Hippocampal formation (tissue), 2 donors: Measurements from ENCODE around the gene ABTB1.
"Not testable (repeated sequence)": the region's sequence is repeated elsewhere in the genome, so short reads cannot be mapped to it uniquely, and the experiment has no call there.

Experiments
- DNase-seq, 2 donors: peaks; one replicate each; lab custom pipeline; 2025; lab: John Stamatoyannopoulos, UW

Gene ABTB1

DNA sequence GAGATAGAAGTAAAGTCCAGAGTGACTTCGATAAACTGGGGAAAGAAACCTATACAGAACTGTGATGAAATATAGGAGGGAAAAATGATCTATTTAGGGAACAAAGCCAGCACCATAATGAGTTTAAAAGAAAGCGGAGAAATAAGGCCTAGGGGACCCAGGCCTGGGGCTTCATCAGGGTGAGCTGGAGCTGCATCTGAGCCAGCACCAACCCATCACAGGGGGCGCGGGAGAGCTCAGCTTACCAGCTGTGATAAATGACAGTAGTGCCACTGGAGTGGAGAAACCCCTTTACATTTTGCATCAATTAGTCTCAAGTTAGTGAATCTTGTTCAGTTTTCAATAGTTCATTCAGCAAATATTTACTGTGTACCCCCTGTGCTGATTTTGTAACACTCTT, 22.5 kb upstream of the ABTB1 start:
- no peak for DNase-seq

DNA sequence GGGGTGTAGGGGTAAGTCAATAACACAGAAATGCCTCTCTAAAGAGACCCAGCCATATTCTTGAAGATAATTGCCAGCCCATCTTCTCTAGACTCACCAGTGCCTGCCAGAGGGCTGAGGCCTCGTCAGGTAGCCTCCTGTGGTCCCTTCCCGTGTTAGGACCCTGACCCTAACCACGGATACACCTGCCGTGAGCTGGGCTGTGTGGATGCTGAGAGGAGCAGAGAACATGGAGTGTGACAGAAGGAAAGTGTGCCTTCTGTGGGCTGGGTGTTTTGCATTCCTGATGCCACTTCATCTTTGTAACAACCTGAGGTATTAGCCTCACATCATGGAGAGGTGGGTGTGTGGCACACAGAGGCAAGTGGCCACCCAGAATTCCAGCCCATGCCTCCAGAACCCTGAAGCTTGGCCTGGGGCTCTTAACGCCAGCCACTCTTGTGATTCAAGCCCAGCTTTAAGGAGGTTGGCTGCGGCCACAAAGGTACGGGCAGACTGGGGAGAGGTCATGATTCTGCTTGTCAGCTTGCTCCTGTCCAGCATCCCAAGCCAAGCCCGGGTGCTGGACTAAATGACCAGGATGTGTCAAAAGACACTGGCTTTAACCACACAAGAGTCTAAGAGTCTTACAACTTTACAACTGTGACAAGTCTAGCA, 21.1 kb upstream of the ABTB1 start:
- no peak for DNase-seq

DNA sequence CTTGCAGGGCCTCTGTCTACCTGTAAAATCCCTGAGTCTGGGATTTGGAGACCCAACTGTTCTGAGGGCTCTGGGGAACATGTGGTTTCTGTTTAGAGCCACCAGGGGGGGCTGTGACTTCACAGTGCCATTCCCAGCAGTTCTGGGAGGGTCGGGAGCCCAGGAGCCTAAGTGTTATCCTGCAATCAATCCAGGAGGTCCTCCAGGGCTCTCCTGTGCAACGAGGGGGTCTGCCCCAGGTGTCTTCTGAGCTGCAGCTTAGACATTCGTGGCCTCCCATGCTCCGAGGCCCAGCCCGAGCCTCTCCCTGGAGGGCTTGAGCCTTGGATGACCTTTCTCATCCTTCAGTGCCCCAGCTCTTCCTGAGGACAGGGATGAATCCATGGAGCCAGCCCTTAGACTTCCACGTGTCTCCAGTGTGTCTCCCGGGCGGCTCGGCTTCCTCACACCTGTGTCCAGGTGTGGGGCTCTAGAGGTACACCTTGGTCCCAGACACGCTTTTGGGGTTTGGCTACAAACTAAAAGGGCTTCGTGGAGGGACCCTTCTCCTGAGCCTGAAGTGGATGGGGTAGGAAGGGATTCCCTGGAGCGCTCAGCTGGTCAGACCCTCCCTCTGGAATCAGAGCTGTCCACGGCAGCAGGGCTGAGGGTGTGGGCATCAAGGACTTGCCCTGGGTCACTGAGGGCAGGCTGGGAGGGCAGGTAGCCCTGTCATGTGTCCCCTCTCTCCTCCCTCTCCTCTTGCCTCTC, 20.3 kb upstream of the ABTB1 start:
- DNase-seq: peak in 1 of 2 donors; percentile 6

DNA sequence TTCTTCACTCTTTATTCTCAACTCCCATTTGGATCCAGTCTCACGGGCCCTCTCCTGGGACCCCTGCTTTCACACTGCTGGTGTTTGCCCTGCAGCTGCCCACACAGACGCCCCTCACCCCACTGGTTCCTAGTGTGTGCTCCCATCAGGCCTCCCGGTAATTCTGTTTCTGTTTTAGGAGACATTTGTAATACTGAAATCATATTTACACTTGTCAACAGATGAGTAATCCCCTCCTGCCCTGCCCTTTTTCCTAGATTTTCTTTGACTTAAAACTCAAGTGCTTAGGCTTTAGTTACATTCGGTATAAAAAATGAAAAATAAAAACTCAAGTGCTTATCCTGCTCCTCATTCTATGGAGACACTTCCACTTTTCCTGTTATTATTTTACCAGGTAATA, 18.4 kb upstream of the ABTB1 start:
- DNase-seq: no peak

DNA sequence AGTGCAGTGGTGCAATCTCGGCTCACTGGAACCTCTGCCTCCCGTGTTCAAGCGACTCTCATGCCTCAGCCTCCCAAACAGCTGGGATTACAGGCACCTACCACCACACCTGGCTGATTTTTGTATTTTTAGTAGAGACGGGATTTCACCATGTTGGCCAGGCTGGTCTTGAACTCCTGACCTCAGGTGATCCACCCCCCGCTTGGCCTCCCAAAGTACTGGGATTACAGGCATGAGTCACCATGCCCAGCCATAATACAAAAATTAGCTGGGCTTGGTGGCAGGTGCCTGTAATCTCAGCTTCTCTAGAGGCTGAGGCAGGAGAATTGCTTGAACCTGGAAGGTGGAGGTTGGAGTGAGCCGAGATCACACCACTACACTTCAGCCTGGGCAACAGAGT, 17.8 kb upstream of the ABTB1 start:
- DNase-seq: not testable (repeated sequence)

DNA sequence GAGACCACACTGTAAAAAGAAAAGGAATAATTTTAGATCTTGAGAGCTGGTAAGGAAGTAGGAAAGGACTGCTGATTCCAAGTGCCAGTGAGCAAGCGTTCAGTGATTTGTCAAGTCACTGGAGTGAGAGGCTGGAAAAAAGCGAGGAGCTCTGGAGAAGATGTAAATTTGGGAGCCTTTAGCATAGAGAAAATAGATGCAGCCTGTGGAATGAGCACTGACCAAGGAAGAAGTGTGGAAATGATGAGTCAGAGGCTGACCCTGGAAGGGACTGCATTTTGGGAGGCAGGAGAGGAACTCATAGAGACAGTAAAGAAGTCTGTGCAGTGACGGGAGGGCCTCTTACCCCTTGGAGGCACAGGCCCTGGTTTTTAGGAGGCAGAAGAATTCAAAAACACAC, 17.1 kb upstream of the ABTB1 start:
- DNase-seq: no peak

DNA sequence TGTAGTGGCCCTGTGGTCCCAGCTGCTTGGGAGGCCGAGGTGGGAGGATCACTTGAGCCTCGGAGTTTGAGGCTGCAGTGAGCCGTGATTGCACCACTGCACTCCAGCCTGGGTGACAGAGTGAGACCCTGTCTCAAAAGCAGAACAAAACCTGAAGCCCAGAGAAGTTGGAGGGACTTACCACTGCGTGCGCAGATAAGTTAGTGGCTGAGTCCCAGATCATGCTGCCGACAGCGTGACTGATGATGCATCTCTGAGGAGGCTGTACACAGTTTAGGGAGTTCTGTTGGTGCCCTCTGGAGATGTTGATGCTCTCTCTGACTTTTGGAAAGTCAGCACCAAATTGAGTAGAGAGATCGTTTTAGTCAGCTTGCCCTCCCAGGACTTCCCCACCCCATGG, 15.8 kb upstream of the ABTB1 start:
- DNase-seq: no peak

DNA sequence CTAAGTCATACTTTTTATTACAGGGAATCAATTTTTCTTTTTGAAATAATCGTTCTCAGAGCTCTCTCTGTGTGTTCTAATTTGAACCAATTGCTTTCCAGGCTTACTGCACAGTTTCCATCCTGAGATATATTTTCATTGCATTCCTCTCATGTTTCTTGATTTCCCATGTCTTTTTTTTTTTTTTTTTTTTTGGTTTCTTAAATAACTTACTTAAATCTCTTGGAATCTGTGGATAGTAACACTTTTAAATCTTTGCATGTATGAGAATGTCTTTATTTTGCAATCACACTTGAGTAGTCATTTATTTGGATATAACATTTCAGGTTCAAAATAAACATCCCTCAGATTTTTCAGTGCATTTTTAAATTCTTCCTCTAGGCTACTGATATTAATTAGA, 14.5 kb upstream of the ABTB1 start:
- DNase-seq: no peak

DNA sequence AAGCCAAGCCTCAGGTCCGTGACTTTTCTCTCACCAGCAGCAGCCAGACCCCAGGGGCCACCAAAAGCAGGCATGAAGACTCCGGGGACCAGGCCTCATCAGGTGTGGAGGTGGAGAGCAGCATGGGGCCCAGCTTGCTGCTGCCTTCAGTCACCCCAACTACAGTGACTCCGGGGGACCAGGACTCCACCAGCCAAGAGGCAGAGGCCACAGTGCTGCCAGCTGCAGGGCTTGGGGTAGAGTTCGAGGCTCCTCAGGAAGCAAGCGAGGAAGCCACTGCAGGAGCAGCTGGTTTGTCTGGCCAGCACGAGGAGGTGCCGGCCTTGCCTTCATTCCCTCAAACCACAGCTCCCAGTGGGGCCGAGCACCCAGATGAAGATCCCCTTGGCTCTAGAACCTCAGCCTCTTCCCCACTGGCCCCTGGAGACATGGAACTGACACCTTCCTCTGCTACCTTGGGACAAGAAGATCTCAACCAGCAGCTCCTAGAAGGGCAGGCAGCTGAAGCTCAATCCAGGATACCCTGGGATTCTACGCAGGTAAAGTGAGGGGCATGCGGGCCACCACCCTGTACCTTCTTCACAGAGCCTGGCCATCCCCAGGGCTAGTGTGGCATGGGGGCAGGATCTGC, 12.0 kb upstream of the ABTB1 start:
- no peak for DNase-seq

DNA sequence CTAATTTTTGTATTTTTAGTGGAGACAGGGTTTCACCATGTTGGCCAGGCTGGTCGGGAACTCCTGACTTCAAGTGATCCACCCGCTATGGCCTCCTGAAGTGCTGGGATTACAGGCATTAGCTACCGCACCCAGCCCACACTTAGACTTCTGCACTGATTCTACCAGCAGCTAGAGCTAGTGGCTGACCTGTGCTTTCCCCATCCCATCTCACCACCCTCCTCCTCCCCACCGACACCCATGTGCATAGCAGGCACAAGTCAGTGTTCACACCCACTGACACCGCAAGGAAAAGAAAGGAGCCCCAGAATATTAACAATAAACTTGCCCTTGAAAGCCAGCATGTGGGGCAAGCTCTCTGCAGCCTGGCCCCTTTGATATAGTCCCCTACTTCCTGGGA, 11.2 kb upstream of the ABTB1 start:
- DNase-seq: no peak

DNA sequence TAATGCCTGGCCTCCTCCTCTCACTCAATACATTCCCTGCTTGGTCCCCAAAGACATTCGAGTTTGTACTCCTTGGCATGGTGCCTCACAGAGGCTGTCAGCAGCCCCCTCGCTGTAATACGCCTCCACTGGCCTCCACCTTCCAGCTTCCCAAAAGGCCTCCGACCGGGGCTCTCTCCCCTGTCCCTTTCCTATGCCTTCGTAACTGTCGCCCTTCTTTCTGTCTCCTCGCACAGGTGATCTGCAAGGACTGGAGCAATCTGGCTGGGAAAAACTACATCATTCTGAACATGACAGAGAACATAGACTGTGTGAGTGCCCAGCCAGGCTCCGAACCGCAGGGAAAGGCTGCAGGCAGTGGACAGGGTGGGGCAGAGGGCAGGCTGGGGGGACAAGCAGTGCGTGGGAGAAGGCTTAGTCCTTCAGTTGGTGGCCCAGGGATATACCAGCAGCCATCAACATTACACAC, 10.7 kb upstream of the ABTB1 start:
- DNase-seq: no peak

DNA sequence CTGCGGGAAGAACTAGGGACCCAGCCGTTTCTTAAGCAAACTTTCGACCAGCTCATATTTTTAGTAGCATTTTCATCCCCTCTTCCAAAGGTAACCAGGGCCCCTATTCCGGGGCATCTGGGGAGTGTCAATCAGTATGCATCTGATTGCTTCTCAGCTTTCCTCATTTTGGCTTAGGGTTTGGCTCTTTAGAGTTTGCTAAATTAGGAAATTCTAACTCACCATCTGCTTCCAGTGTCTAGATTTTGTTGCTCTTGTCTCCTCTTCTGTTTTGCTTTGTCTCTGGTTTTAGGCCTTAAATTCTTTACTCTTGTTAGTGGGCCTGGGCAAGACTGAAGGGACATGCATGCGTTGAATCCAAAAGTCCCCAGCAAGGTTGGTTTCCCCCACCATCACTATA, 9.6 kb upstream of the ABTB1 start:
- peak in 1 of 2 donors; percentile 7 for DNase-seq

DNA sequence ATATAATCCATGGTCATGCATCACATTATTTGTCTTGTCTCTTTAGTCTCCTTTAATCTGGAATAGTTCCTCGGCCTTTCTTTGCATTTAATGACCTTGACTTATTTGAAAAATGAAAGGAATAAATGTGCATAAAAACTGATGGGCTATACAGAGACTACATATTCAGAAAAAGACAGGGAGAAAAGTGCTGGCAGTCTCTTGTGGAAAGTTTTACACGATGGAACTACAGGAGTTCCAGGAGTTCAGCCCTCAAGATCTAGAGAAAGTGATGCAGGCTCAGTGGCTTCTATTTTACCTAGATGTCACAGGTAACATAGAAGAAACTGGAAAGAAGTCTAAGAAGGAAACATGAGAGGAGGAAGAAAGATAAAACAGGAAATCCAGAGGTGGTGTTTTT, 7.6 kb upstream of the ABTB1 start:
- DNase-seq: no peak

DNA sequence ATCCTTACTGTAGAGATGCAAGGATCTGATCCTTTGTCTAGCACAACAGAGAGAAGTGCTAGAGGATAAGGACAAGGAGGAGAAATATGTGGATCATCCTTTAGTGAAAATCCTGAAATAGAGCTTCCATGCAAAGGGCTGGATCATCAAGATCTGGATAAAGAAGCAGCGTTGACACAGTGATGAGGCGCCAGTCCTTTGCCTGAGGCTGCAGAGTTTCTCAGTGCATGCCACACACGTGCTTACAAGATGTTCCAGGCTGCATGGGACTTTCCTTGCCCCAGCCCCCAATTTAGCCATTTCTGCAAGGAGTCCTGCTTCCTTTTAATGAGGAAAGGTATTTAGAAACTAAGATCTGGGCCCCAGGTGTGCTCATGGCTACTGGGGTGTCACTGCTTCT, 7.2 kb upstream of the ABTB1 start:
- DNase-seq: no peak

DNA sequence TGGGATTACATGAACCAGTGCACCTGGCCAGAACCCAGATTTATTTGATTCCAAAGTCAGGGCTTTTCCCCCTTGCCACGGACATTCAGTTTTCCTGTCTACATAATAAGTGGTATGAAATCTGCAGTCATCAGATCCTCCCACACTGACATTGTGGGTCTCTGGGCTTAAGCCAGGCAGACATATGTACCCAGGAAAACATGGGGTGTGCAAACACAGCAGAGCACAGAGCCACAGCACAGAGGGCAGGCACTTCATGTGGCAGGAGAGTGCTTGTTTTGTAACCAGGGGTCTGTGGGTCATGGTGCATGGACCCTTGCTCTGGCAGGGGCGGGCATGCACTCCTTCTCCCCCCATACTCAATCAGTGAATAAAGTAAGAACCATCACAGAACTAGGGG, 6.1 kb upstream of the ABTB1 start:
- DNase-seq: no peak

DNA sequence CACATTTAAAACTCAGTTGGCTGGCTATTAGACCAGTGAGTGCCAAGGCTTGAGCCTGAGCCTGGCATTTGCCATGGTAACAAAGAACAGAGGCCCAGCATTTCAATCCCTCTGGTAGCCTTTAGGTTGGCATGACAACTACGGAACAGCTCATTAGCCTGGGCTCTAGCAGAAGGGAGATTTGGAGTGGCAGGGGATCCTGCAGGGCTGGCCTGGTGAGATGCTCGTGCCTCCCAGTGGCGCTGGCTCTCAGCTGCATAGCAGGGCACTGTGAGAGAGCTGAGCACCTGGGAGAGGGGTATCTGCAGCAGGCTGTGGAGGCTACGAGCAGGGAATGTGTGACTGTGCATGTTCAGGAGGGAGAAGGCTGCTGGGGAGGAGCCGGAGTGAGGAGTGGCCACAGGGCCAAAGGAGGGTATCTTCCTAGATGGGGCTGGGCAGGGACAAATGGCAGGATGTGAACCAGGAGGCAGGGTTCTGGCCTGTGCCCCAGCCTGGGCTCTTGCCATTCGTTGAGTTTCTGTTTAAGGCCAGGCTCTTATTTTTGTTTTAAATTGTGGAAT, 5.6 kb upstream of the ABTB1 start:
- DNase-seq: peak; percentile 28 to 69

DNA sequence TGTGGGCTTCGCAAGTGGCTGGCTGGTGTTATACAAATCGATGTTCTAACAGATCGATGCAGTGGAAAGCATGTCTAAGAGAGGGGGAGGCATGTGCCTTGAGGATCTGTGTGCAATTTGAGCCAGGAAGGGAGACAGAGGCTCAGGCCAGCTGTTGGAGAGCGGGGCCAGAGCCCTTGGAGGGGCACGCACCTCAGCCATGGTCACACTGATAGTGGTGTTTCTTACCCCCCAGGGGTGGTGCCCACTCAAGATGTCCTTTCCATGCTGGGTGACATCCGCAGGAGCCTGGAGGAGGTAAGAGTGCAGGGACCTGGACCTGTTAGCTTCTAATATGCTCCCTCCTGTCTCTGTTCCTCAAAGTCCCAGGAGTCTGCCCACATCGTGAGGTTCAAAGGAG, 3.8 kb upstream of the ABTB1 start:
- DNase-seq: no peak

DNA sequence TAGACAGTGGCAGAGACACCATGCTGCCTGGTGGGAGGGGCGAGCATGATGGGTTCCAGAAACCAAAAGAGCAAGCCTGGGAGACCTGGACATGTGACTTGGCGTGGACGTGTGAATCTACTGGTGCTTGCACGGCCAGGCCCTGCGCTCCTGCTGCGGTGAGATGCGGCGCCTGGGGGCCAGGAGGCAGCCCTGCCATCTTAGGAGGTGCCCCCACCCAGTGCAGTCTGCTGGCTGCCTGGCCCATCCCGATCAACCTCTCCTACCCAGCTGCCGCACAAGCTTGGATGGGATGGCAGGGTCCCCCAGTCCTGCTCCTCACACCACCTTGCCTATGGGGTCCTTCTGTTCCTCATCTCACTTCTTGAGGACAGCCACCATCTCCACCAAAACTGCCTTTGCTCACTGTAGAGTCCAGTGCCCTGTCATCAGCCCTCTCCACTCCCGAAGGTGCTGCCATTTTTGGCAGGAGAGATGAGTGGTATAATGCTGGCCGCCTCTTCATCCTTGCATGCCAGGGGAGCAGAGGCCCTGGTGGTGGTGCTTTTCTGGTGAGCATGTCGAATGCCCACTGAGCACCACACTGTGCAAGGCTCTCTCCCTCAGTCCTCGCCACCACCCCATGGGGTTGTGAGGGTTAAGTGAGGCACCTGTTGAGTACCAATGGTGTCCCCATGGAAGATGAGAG, 3.1 kb upstream of the ABTB1 start:
- DNase-seq: no peak

DNA sequence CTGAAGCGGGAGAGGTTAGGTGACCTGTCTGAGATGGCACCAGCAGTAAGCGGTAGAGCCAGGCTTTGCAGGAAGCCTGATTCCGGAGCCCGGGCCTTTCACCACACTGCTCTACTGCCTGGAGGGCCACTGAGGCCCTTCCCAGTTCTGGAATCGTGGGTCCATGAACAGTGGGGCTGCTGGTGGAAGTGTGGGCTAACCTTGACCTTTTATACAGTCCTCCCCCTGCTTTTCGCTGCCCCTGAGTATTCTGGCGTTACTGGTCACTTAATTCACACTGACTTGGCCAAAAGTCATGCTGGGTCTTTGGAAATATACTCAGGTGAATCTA, 2.6 kb upstream of the ABTB1 start:
- DNase-seq: no peak

DNA sequence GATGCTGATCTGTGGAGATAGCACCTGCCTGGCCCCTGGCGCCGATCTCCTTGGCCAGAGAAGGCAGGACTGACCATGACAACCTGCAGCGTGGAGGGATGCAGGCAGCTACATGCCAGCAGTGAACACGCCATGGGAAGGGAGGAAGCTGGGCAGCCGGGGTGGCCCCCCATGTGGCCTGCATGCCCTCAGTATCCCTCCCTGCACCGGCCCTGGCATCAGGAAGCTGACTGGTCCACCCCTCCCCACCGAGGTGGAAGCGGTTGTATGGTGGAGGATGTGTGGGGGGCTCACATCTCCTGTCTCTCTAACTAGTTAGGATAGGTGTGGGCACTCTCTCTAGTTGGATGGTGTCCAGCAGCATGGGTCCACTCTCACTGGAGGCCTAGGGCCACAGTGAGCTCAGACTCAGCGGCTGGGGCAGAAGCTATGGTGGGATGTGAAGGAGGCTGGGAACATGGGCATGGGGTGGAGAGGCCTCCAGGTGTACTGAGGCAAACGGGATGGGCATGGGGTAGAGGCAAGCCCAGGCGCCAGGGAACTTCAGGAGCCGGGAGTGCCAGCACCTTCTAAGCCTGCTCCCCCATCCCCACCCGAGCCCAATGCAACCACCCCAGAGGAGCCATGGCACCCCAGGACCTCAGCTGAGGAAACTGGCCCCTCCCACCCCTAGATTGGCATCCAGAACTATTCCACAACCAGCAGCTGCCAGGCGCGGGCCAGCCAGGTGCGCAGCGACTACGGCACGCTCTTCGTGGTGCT, 1.8 kb upstream of the ABTB1 start:
- DNase-seq: no peak

DNA sequence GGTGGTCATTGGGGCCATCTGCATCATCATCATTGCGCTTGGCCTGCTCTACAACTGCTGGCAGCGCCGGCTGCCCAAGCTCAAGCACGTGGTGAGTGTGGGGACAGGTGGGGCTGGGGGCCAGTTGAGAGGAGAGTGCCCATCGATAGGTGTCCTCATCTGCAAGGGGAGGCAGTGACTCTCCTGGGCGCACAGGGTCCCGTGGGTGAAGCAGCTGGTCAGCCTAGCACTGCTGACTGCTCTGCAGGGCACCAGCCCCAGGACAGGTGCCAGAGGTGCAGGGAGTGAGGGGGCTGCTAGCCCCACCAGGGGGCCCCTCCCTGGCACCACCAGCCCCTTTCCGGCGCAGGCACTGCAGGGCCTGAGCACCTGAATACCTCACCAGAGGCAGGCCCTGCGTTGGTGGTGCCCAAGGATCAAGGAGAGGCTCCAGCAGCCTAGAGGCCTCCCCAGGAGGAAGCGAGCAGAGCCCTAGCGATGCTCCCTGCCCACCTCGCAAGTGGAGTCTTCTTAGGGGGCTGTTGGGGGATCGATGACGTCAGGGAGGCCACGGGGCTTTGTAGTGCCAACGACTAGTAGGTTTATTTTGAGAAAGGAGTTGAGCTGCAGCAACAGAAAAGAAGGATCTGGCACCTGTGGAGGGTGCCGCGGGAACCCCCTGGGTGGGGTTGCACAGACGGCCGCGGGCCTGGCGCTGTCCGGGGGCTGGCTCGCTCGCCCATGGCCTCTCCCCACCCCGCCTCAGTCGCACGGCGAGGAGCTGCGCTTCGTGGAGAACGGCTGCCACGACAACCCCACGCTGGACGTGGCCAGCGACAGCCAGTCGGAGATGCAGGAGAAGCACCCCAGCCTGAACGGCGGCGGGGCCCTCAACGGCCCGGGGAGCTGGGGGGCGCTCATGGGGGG, 976 bp upstream of the ABTB1 start:
- DNase-seq: no peak
